NCI-H187 (cell line): Measurements from ENCODE around the gene ABHD11.
"Not testable (repeated sequence)": the region's sequence is repeated elsewhere in the genome, so short reads cannot be mapped to it uniquely, and the experiment has no call there.

Experiments
- DNase-seq, 2 experiments: peaks; one replicate each; lab custom pipeline; 2025; lab: John Stamatoyannopoulos, UW

Gene ABHD11

DNA sequence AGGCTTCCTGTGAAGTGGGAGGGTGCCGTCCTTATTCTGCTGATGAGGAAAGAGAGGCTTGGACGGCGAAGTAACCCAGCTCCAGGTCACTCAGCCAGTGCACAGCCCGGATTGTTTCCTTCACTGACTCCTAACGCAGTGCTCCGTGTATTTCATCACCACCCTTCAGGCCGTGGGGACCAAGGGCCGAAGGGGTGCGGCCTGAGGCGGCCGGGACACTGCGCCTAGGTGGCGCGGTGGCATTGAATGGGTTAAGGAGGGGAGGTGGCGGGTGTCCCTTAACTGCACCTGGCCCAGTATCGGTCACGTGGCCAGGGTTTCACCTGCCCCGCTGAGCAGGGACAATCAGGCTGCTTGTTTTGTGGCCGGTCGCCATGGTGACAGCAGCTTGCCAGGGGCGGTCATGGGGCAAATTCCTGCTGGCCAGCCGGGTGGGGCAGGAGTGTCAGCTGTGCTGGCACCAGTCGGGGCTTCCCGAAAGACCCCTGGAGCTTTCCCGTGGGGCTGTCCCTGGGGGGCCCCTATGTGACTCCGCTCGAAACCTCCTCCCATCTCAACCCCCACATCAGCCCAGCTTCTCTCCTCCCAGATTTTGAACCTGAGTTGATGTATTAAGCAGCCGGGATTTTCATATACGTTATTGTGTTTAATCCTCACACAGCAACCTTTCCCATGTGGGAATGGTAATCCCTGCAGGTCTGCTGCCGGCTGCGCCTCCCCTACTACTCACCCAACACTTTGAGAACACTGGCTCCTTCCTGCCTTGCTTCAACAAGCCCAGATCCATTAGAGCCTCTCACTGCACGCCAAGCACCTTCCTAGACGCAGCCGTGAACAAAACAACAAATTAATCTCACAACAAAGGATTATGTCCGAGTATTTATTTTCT is 4.4 kb upstream of the ABHD11 start:
- peak; percentile 97 to 99 for DNase-seq

DNA sequence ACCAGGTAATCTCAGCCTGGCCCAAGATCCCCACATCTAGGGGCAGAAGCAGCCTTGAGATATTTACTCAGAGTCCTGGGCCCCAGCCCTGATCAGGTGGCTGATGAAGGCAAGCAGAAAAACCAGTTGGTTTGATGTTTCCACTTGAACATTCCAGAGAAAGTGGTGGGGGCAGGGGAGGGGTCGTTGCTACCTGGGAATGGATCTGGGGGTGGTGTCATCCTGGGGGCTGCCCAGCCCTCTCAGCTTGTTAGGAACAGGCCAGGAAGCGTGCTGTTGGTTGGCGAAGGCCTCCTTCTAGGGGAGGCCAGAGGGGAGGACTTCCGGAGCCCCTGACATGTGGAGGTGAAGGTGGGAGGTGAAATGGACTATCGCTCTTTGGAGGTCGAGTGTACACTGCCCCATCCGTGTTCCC is 3.7 kb upstream of the ABHD11 start:
- no peak for DNase-seq

DNA sequence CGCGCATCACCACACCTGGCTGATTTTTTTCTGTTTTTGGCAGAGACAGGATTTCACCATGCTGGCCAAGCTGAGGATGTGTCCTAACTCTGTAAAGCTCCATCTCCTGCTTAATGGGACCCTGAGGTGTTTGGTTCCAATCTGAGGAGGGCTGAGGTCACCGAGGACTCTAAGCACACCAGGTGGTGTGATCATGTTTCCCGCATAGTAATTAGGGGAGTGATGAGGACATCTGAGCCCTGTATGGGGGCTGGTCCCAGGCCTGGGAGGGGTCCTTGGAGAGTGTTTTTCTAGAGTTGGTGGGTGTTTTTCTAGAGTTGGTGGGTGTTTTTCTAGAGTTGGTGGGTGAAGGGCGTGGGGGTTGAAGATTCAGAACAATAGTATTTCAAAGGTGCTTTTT is 3.0 kb upstream of the ABHD11 start:
- peak; percentile 37 to 64 for DNase-seq

DNA sequence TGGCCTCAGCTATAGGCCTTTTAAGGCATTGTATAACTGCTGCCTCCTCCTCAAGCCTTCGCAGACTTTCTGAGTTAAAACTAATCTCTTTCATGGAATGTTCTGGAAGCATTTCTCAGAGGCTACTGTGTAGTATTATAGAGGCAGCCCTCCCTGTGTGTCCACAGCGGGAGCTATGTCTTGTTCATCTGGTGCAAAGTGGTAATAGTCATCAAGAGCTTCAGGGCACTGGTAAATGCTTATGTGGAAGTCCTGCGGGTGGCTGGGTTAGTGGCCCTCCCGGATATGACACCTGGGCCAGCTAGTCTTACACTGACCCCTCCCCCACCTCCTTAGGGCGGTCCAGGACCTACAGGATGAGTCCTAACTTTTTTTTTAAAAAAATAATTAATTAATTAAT is 2.2 kb upstream of the ABHD11 start:
- DNase-seq, result no peak

DNA sequence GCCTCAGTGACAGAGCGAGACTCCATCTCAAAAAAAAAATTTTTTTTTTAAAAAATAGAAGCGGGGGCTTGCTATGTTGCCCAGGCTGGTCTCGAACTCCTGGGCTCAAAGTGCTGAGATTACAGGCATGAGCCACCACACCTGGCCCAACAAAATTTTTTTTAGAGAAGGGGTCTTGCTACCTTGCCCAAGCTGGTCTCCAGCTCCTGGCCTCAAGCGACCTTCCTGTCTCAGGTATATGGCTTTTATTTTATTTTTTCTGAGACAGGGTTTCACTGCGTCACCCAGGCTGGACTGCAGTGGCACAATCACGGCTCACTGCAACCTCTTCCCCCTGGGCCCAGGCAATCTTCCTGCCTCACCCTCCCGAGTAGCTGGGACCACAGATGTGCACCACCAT is 1.6 kb upstream of the ABHD11 start:
- DNase-seq, result no peak

DNA sequence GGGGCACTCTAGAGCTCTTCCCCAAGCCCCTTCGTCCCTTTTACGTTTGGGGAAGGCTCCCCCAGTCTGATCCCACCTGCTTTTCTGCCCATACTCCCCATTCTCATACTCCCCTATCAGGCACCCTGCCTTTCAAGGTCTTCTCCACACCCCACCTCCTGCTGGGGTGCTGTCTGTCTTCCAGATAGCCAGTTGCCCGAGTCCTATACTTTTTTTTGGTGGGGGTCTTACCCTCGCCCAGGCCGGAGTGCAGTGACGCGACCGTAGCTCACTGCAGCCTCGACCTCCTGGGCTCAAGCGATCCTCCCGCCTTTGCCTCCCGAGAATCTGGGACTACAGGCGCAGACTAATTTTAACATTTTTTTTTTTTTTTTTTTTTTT is 775 bp upstream of the ABHD11 start:
- no peak for DNase-seq

DNA sequence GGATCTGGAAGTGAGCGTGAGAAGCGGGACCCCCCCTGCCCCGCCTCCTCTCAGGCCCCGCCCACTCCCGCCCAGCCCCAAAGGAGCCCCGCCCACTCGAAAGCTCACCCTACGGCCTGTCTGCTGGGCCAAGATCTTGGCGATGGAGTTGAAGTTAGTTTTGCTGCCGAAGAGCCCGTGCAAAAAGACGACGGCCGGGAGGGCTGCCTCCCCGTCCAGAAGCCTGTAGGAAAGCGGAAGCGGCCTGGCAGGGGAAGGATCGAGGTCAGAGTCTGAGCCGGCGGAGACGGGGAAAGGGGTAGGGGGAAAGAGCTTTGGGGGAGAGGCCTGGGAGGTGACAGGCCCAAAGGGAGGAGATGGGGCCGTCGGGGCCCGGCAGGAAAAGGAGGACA is 386 bp downstream of the ABHD11 start:
- peak in 1 of 2 experiments; percentile 33 for DNase-seq

DNA sequence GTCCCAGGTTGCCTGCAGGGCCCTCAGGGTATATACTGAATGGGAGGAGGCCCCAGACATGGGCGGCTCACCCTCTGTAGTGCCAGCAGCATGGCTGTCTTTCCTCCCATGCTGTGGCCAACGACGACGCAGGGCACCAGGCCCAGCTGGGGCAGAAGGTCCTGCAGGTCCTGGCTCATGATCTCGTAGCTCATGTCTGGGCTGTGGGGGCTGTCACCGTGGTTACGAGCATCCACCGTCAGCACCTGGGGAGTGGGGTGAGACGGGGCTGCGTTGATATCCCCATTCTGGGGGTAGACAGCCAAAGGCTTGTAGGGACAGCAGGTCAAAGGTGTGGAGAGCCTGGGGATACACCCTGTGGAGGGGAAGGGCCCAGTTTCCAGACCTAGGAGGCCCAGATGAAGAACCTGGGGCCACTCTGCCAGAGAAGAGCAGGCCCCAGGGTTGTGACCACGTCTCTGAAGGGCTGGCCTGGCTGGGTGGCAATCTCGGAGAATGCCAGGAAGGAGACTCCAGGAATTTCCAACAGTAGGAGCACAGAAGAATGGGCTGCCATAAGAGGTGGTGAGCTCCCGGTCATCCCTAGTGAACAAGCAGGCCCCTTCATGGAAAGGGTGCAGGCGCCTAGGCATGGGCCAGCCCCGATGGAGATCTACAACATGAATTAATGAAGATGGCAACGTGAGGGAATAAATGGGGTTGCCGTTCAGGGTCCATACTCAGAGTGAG is 947 bp downstream of the ABHD11 start:
- no peak for DNase-seq

DNA sequence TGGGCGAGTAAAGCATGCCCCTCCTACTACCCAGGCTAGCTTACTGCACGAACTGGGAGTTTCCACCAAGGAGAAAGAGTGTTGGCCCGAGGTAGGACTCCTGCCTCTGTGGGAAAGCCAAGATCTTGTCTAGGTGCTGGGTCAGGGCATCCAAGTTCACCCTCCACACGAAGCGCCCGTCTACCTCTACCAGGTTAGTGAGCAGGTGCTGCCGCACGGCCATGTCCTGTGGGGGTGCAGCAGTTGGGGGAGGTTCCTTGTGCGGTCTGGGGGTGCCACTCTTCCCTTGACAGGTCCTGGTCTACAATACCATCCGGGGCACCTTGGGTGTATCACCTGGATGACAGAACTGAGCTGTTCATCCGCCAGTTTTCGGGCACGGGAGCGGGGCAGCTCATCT is 1.7 kb downstream of the ABHD11 start:
- DNase-seq, result no peak

DNA sequence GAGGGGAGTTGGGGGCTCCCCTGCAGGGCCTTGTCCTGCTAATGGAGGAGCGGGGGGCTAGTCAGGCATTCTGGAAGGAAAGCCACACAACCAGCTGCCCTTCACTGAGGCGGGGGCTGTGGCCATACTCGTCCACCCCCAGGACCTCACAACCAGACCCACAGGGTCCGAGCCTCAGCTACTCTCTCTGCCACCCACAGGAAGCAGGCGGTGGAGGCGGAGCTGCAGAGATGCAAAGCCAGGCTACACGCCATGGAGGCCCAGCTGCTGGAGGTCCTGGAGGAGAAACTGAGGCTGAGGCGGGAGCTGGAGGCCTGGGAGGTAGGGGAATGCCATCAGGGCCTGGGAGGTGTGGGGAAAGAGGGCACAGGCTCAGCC is 3.1 kb downstream of the ABHD11 start:
- DNase-seq, result no peak

DNA sequence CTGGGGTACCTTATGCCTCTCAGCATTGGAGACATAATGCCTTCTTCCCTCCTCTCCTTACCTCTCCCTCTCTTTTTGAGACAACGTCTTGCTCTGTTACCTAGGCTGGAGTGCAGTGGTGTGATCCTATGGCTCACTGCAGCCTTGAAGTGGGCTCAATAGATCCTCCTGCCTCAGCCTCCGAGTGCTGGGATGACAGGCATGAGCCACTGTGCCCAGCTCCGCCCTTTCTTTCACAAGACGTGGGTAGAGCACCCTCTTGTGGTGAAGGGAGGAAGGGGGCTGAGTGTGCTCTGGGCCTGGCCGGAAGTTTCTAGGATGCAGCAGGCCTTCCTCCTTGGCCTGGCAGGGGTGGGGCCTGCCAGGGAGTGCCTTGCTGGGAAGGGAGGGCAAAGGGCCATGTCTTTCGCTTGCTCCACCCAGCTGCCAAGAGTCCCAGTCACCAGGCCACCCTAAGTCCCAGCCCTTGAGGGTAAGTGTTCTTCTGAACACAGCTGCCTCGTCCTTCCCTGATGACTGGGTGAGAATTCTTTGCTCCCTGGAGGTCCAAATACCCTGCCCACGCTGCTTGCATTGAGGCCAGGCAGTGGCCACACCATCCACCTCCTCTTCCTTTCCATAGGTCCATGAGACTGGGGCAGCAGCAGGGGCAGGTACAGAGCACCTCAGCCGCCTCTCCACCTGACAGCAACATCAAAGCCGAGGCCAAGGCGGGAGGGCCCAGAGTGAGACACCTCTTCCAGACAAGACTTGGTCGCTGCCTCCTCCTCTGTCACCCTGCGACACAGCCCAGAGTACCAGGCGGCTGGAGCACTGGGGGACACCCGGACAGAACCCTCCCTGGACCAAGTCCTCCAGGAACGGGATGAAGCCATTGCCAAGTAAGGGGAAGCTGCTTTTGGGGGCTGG is 3.7 kb downstream of the ABHD11 start:
- DNase-seq, result peak; percentile 93 to 94

DNA sequence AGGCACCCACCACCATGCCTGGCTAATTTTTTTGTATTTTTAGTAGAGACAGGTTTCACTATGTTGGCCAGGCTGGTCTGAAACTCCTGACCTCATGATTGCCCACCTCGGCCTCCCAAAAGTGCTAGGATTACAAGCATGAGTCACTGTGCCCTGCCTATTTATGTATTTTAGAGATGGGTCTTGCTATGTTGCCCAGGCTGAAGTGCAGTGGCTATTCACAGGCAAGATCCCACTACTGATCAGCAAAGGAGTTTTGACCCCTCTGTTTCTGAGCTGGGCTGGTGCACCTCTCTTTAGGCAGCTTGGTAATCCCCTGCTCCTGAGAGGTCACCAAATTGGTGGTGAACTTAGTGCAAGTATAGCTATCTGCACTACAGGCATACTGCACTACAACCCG is 6.2 kb downstream of the ABHD11 start:
- no peak for DNase-seq

DNA sequence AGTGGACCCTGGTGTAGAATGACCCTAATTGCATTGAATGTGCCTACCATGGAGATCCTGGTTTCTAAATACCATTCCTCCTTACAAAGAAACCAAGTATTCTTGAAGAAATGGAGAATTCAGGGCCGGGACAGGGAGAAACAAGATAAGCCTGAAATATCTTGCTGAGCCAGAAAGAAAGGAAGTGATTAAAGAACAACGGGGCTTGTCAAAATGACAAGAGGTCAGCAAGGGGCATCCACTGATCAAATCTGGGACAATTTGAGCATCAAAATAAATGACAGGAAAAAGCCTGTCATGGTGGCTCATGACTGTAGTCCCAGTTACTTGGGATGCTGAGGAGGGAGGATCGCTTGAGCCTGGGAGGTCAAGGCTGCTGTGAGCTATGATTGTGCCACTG is 8.1 kb downstream of the ABHD11 start:
- DNase-seq, result no peak

DNA sequence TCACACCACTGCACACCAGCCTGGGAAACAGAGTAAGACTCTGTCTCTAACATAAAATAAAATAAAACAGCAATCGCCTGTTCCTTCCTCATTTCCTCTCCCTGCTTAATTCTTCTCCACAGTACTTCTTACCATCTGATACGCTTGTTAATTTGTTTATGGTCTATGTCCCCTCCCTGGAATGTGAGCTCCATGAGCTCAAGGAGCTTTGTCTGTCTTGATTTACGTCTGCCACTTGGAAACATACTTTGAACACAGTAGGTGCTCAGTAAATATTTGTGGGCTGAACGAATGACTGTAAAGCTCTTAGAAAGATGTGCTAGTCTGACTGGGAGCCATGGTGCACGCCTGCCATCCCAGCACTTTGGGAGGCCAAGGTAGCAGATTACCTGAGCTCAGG is 10.1 kb downstream of the ABHD11 start:
- DNase-seq, result no peak

DNA sequence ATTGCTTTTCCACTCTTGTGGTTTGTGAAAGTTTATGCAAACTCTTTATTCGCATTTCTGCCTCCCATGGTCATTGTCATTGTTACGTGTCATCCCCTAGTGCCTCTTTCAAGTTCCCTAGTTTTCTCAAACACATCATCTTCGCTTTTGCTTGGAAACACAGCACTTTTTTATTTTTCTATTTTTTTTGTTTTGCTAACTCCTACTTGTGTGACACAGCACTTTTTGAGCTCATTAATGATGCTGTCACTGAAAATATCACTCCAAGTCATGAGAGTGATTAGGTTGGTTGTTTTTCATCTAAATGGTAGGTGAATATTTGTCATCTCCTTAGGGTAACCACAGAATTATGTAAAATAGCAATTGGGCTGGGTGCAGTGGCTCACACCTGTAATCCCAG is 10.7 kb downstream of the ABHD11 start:
- DNase-seq, result no peak

DNA sequence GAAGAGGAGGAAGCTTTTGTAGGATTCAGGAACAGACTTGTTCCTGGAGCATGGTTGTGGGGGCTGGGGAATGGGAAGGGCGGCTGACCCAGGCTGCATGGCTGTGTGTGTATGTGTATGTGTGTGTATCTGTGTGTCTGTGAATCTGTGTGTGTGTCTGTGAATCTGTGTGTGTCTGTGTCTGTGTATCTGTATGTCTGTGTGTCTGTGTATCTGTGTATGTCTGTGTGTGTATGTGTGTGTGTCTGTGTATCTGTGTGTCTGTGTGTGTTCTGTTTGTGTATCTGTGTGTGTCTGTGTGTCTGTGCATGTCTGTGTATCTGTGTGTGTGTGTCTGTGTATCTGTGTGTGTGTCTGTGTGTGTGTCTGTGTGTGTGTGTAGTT is 12.5 kb downstream of the ABHD11 start:
- no peak for DNase-seq

DNA sequence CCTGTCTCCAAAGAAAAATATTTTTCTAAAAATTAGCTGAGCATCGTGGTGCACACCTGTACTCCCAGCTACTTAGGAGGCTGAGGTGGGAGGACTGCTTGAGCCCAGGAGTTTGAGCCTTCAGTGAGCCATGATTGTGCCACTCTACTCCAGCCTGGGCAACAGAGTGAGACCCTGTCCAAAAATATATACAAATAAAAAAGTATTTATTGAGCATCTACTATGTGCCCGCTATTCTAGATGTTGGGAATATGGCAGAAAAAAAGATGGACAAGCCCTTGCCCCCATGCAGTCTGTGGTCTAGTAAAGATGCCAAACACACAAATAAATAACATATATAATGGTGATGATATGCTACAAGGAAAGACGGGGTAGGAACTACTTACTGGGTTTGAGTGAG is 14.8 kb downstream of the ABHD11 start:
- no peak for DNase-seq

DNA sequence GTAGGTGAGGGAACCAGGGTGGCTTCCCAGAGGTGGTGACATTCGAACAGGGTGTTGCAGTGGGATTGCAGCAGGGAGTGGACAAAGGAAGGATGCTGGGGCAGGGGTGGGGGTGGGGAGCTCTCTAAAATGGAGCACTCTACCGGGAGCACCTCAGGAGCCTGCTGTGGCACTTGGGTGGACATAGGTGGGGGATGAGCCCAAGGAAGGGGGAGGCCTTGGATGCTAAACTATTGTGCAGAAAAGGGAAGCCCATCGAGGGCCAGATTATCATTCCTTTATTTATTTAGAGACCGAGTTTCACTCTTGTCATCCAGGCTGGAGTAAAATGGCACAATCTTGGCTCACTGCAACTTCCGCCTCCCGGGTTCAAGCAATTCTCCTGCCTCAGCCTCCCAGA is 15.8 kb downstream of the ABHD11 start:
- DNase-seq, result no peak

DNA sequence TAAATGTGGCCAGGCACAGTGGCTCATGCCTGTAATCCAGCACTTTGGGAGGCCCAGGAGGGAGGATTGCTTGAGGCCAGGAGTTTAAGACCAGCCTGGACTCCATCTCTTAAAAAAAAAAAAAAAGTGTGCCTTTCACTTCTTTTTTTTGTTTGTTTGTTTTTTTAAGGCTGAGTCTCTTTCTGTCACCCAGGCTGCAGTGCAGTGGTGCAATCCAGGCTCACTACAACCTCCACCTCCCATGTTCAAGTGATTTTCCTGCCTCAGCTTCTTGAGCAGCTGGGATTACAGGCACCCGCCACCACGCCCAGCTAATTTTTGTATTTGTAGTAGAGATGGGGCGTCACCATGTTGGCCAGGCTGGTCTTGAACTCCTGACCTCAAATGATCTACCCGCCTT is 16.4 kb downstream of the ABHD11 start:
- not testable (repeated sequence) for DNase-seq

DNA sequence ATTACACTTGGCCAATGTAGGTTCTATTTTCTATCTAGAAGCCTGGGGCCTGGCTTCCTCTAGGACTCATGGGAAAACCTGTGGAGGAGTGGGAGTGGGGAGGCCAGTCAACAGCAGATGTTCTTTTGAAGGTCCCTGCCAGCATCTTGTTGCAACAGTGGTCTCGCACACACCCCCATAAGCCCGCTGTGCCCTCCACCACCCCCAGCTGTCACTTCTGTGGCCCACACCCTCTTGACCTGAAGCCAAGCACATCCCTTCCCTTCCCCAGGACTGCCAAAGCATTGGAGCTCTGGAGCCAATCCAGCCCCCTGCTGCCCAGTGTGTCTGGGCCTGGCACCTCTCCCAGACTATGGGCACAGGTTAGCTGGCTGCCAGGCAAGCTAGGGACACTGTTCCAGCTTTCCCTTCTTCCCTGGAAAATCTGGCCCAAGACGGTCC is 17.2 kb downstream of the ABHD11 start:
- no peak for DNase-seq

DNA sequence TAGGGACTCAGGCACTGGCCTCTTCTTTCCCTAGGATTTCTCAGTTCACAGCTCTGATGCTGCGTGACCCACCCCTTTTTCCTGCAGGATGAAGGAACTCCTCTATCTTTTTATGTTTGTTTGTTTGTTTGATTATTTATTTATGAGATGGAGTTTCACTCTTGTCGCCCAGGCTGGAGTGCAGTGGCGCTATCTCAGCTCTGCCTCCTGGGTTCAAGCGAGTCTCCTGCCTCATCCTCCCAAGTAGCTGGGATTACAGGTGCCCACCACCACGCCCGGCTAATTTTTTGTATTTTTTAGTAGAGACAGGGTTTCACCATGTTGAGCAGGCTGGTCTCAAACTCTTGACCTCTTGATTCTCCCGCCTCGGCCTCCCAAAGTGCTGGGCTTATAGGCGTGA is 18.2 kb downstream of the ABHD11 start:
- DNase-seq, result not testable (repeated sequence)

DNA sequence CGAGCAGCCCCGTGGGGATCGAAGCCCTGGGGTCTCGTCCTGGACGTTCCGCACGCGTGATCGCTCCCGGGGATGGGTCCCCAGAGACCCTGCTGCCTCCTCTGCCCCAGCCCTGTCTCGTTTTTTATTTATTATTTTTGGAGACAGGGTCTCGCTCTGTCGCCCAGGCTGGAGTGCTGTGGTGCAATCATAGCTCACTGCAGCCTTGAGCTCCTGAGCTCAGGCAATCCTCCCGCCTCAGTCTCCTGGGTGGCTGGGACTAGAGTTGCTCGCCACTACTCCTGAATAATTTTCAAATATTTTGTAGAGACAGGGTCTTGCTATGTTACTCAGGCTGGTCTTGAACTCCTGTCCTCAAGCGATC is 18.8 kb downstream of the ABHD11 start:
- DNase-seq, result no peak
